ENCODE data around the gene CDCA7L.
"Not testable (repeated sequence)": the region's sequence is repeated elsewhere in the genome, so short reads cannot be mapped to it uniquely, and the experiment has no call there.

CDCA7L gene

GRCh38 chr7:21943436-21943835, 2.3 kb downstream of the CDCA7L start:
- H3K27ac ChIP-seq (ENCODE audit: low read length): no peak overlapping the region
- H3K36me3 ChIP-seq (ENCODE audit: control insufficient read depth in 1 of 2, insufficient read depth in 2 of 2, low read length in 2 of 2): no peaks in the 10 kb centered on the region
- peak overlapping the region in 1 of 2 donors; percentile 89 for H3K4me3 ChIP-seq (ENCODE audit: low read depth in 1 of 2, low read length in 2 of 2)
- no peaks in the 10 kb centered on the region for H3K9me3 ChIP-seq (ENCODE audit: control insufficient read depth in 1 of 2, low read length in 2 of 2)
- H3K27me3 ChIP-seq (ENCODE audit: low read depth, low read length): no peaks in the 10 kb centered on the region
- H3K4me1 ChIP-seq (ENCODE audit: control insufficient read depth in 1 of 2, insufficient read depth in 2 of 2, low read length in 2 of 2): peaks cover 21 to 35% of the 10 kb centered on the region in 2 donors

GRCh38 chr7:21942955-21943354, 2.7 kb downstream of the CDCA7L start:
- Histone ChIP-seq H3K27me3 (ENCODE audit: low read depth, low read length) (no peaks in the 10 kb centered on the region), H3K9me3 (ENCODE audit: control insufficient read depth in 1 of 2, low read length in 2 of 2) (no peaks in the 10 kb centered on the region), H3K27ac (ENCODE audit: low read length) (no peak overlapping the region), H3K4me1 (ENCODE audit: control insufficient read depth in 1 of 2, insufficient read depth in 2 of 2, low read length in 2 of 2) (peaks cover 21 to 35% of the 10 kb centered on the region in 2 donors), H3K4me3 (ENCODE audit: low read depth in 1 of 2, low read length in 2 of 2) (no peak overlapping the region), H3K36me3 (ENCODE audit: control insufficient read depth in 1 of 2, insufficient read depth in 2 of 2, low read length in 2 of 2) (no peaks in the 10 kb centered on the region)

- no peaks in the 10 kb centered on the region for H3K36me3 ChIP-seq (ENCODE audit: control insufficient read depth in 1 of 2, insufficient read depth in 2 of 2, low read length in 2 of 2)
- peaks cover 21 to 35% of the 10 kb centered on the region in 2 donors for H3K4me1 ChIP-seq (ENCODE audit: control insufficient read depth in 1 of 2, insufficient read depth in 2 of 2, low read length in 2 of 2)
- no peaks in the 10 kb centered on the region for H3K9me3 ChIP-seq (ENCODE audit: control insufficient read depth in 1 of 2, low read length in 2 of 2)
- H3K27ac ChIP-seq (ENCODE audit: low read length): no peak overlapping the region
- no peaks in the 10 kb centered on the region for H3K27me3 ChIP-seq (ENCODE audit: low read depth, low read length)
- H3K4me3 ChIP-seq (ENCODE audit: low read depth in 1 of 2, low read length in 2 of 2): no peak overlapping the region
Measured at GRCh38 chr7:21941611-21942141, 4.0 kb downstream of the CDCA7L start.

- Histone ChIP-seq H3K27me3 (ENCODE audit: low read depth, low read length) (no peaks in the 10 kb centered on the region), H3K36me3 (ENCODE audit: control insufficient read depth in 1 of 2, insufficient read depth in 2 of 2, low read length in 2 of 2) (no peaks in the 10 kb centered on the region), H3K9me3 (ENCODE audit: control insufficient read depth in 1 of 2, low read length in 2 of 2) (no peaks in the 10 kb centered on the region), H3K4me1 (ENCODE audit: control insufficient read depth in 1 of 2, insufficient read depth in 2 of 2, low read length in 2 of 2) (peaks cover 21 to 28% of the 10 kb centered on the region in 2 donors), H3K4me3 (ENCODE audit: low read depth in 1 of 2, low read length in 2 of 2) (no peak overlapping the region), H3K27ac (ENCODE audit: low read length) (no peak overlapping the region)
Measured at GRCh38 chr7:21939858-21940372, 5.8 kb downstream of the CDCA7L start.

- Histone ChIP-seq H3K27me3 (ENCODE audit: low read depth, low read length) (no peaks in the 10 kb centered on the region), H3K4me1 (ENCODE audit: control insufficient read depth in 1 of 2, insufficient read depth in 2 of 2, low read length in 2 of 2) (peaks cover 21 to 28% of the 10 kb centered on the region in 2 donors), H3K9me3 (ENCODE audit: control insufficient read depth in 1 of 2, low read length in 2 of 2) (no peaks in the 10 kb centered on the region), H3K27ac (ENCODE audit: low read length) (no peak overlapping the region), H3K4me3 (ENCODE audit: low read depth in 1 of 2, low read length in 2 of 2) (no peak overlapping the region), H3K36me3 (ENCODE audit: control insufficient read depth in 1 of 2, insufficient read depth in 2 of 2, low read length in 2 of 2) (no peaks in the 10 kb centered on the region)
Measured at GRCh38 chr7:21939136-21939857, 6.4 kb downstream of the CDCA7L start.

GRCh38 chr7:21938463-21938862, 7.2 kb downstream of the CDCA7L start:
- peaks cover 20 to 25% of the 10 kb centered on the region in 2 donors for H3K4me1 ChIP-seq (ENCODE audit: control insufficient read depth in 1 of 2, insufficient read depth in 2 of 2, low read length in 2 of 2)
- H3K36me3 ChIP-seq (ENCODE audit: control insufficient read depth in 1 of 2, insufficient read depth in 2 of 2, low read length in 2 of 2): no peaks in the 10 kb centered on the region
- no peaks in the 10 kb centered on the region for H3K27me3 ChIP-seq (ENCODE audit: low read depth, low read length)
- H3K27ac ChIP-seq (ENCODE audit: low read length): no peak overlapping the region
- no peak overlapping the region for H3K4me3 ChIP-seq (ENCODE audit: low read depth in 1 of 2, low read length in 2 of 2)
- H3K9me3 ChIP-seq (ENCODE audit: control insufficient read depth in 1 of 2, low read length in 2 of 2): no peaks in the 10 kb centered on the region

GRCh38 chr7:21934808-21935207, 10.9 kb downstream of the CDCA7L start:
- Histone ChIP-seq H3K4me3 (ENCODE audit: low read depth in 1 of 2, low read length in 2 of 2) (no peak overlapping the region), H3K4me1 (ENCODE audit: control insufficient read depth in 1 of 2, insufficient read depth in 2 of 2, low read length in 2 of 2) (peaks cover 0 to 9% of the 10 kb centered on the region in 2 donors), H3K27me3 (ENCODE audit: low read depth, low read length) (no peaks in the 10 kb centered on the region), H3K36me3 (ENCODE audit: control insufficient read depth in 1 of 2, insufficient read depth in 2 of 2, low read length in 2 of 2) (no peaks in the 10 kb centered on the region), H3K27ac (ENCODE audit: low read length) (no peak overlapping the region), H3K9me3 (ENCODE audit: control insufficient read depth in 1 of 2, low read length in 2 of 2) (no peaks in the 10 kb centered on the region)

GRCh38 chr7:21933293-21933692, 12.4 kb downstream of the CDCA7L start:
- H3K4me1 ChIP-seq (ENCODE audit: control insufficient read depth in 1 of 2, insufficient read depth in 2 of 2, low read length in 2 of 2); H3K4me3 ChIP-seq (ENCODE audit: low read depth in 1 of 2, low read length in 2 of 2); H3K36me3 ChIP-seq (ENCODE audit: control insufficient read depth in 1 of 2, insufficient read depth in 2 of 2, low read length in 2 of 2); H3K27me3 ChIP-seq (ENCODE audit: low read depth, low read length); H3K27ac ChIP-seq (ENCODE audit: low read length); H3K9me3 ChIP-seq (ENCODE audit: control insufficient read depth in 1 of 2, low read length in 2 of 2): not testable (repeated sequence)

GRCh38 chr7:21927693-21928092, 18.0 kb downstream of the CDCA7L start:
- no peaks in the 10 kb centered on the region for H3K4me1 ChIP-seq (ENCODE audit: control insufficient read depth in 1 of 2, insufficient read depth in 2 of 2, low read length in 2 of 2)
- H3K9me3 ChIP-seq (ENCODE audit: control insufficient read depth in 1 of 2, low read length in 2 of 2): no peaks in the 10 kb centered on the region
- no peak overlapping the region for H3K27ac ChIP-seq (ENCODE audit: low read length)
- no peaks in the 10 kb centered on the region for H3K36me3 ChIP-seq (ENCODE audit: control insufficient read depth in 1 of 2, insufficient read depth in 2 of 2, low read length in 2 of 2)
- no peaks in the 10 kb centered on the region for H3K27me3 ChIP-seq (ENCODE audit: low read depth, low read length)
- no peak overlapping the region for H3K4me3 ChIP-seq (ENCODE audit: low read depth in 1 of 2, low read length in 2 of 2)

GRCh38 chr7:21926448-21926847, 19.3 kb downstream of the CDCA7L start:
- Histone ChIP-seq H3K36me3 (ENCODE audit: control insufficient read depth in 1 of 2, insufficient read depth in 2 of 2, low read length in 2 of 2) (no peaks in the 10 kb centered on the region), H3K27ac (ENCODE audit: low read length) (no peak overlapping the region), H3K27me3 (ENCODE audit: low read depth, low read length) (no peaks in the 10 kb centered on the region), H3K4me1 (ENCODE audit: control insufficient read depth in 1 of 2, insufficient read depth in 2 of 2, low read length in 2 of 2) (no peaks in the 10 kb centered on the region), H3K9me3 (ENCODE audit: control insufficient read depth in 1 of 2, low read length in 2 of 2) (no peaks in the 10 kb centered on the region), H3K4me3 (ENCODE audit: low read depth in 1 of 2, low read length in 2 of 2) (no peak overlapping the region)

GRCh38 chr7:21923658-21924057, 22.0 kb downstream of the CDCA7L start:
- Histone ChIP-seq H3K36me3 (ENCODE audit: control insufficient read depth in 1 of 2, insufficient read depth in 2 of 2, low read length in 2 of 2) (no peaks in the 10 kb centered on the region), H3K9me3 (ENCODE audit: control insufficient read depth in 1 of 2, low read length in 2 of 2) (no peaks in the 10 kb centered on the region), H3K4me1 (ENCODE audit: control insufficient read depth in 1 of 2, insufficient read depth in 2 of 2, low read length in 2 of 2) (peaks cover 0 to 4% of the 10 kb centered on the region in 2 donors), H3K27me3 (ENCODE audit: low read depth, low read length) (no peaks in the 10 kb centered on the region), H3K27ac (ENCODE audit: low read length) (no peak overlapping the region), H3K4me3 (ENCODE audit: low read depth in 1 of 2, low read length in 2 of 2) (no peak overlapping the region)
